K562 (cell line): ENCODE measurements around the gene CRIM1. TPM values are rescaled to one million over a fixed set of nuclear protein-coding genes. Genes with fewer than 3 reads are reported as not detected.
A peak's percentile ranks its signal among the peaks of the same experiment; 100 is the strongest.

Experiments
- ARID3A ChIP-seq: IDR thresholded peaks from 2 replicates; pipeline ENCODE4 v1.6.1; 2012; ENCODE audit warnings: low read depth, low read length, improper control_type of control experiment, borderline replicate concordance
- ARNT ChIP-seq, 2 experiments: fragments of 450-650 bp; IDR thresholded peaks; 2 replicates each; pipeline ENCODE4 v1.6.1; 2016; ENCODE audit warnings: mild to moderate bottlenecking in 1 of 2
- CTCF ChIP-seq, 3 experiments: IDR thresholded peaks in 2 of 3; conservative IDR thresholded peaks in 1 of 3; 2 replicates each; pipeline ENCODE4 v1.5.1; 2011 to 2012; ENCODE audit warnings: low read length in 3 of 3, mild to moderate bottlenecking in 3 of 3, control low read depth in 2 of 3, improper control_type of control experiment in 1 of 3, inconsistent platforms in 1 of 3, low read depth in 1 of 3, mixed read lengths in 1 of 3, moderate library complexity in 1 of 3; ENCODE audit not compliant: insufficient read depth in 2 of 3
- FOSL1 ChIP-seq: fragments of 200-800 bp; sonication (Bioruptor generic); conservative IDR thresholded peaks from 2 replicates; pipeline ENCODE4 v1.6.1; 2016; ENCODE audit warnings: missing genetic modification characterization, missing compliant biosample characterization
- GTF2E2 ChIP-seq: fragments of 200-800 bp; sonication (Bioruptor generic); IDR thresholded peaks from 2 replicates; pipeline ENCODE4 v1.6.1; 2016; ENCODE audit warnings: missing genetic modification characterization, missing compliant biosample characterization
- HOXB6 ChIP-seq: fragments of 250-450 bp; sonication (Bioruptor Pico); IDR thresholded peaks from 2 replicates; pipeline ENCODE4 v1.5.1; 2022; ENCODE audit warnings: mild to moderate bottlenecking, borderline replicate concordance
- KDM4B ChIP-seq, 2 experiments: fragments of 450-650 bp in 1 of 2; sonication (generic) in 1 of 2; IDR thresholded peaks; 2 replicates each; pipeline ENCODE4 v1.6.1; 2016 to 2017; ENCODE audit warnings: borderline replicate concordance in 2 of 2, antibody characterized with exemption in 1 of 2, low read depth in 1 of 2, mild to moderate bottlenecking in 1 of 2
- NFRKB ChIP-seq: fragments of 450-650 bp; IDR thresholded peaks from 2 replicates; pipeline ENCODE4 v1.6.1; 2016; ENCODE audit warnings: low read depth
- PHF20 ChIP-seq: fragments of 450-650 bp; IDR thresholded peaks from 2 replicates; pipeline ENCODE4 v1.6.1; 2018; ENCODE audit not compliant: partially characterized antibody
- PHF21A ChIP-seq: fragments of 450-650 bp; IDR thresholded peaks from 2 replicates; pipeline ENCODE4 v1.6.1; 2017; ENCODE audit warnings: low read depth, borderline replicate concordance
- SIRT6 ChIP-seq: IDR thresholded peaks from one replicate; pipeline ENCODE4 v1.6.1; 2012; ENCODE audit warnings: low read depth, mild to moderate bottlenecking, control low read depth, inconsistent platforms, low read length, moderate library complexity
- SMARCA4 ChIP-seq: fragments of 450-650 bp; IDR thresholded peaks from 2 replicates; pipeline ENCODE4 v1.6.1; 2016
- ZNF133 ChIP-seq: fragments of 250-450 bp; sonication (Bioruptor Pico); IDR thresholded peaks from 2 replicates; pipeline ENCODE4 v1.4.0; 2020; ENCODE audit warnings: mild to moderate bottlenecking
- ZNF318 ChIP-seq, 2 experiments: fragments of 450-650 bp; IDR thresholded peaks; 2 replicates each; pipeline ENCODE4 v1.6.1; 2016; ENCODE audit warnings: mild to moderate bottlenecking in 2 of 2, borderline replicate concordance in 1 of 2, low read depth in 1 of 2, moderate library complexity in 1 of 2
- ZNF354B ChIP-seq: fragments of 250-450 bp; sonication (Bioruptor Pico); IDR thresholded peaks from 2 replicates; pipeline ENCODE4 v1.4.0; 2020
- ZNF445 ChIP-seq: fragments of 250-450 bp; sonication (Bioruptor Pico); IDR thresholded peaks from 2 replicates; pipeline ENCODE4 v1.4.0; 2020; ENCODE audit warnings: low read depth, mild to moderate bottlenecking, moderate library complexity
- ZNF764 ChIP-seq: fragments of 250-450 bp; sonication (Bioruptor Pico); IDR thresholded peaks from 2 replicates; pipeline ENCODE4 v1.4.0; 2020; ENCODE audit warnings: low read depth, mild to moderate bottlenecking, moderate library complexity
- polyA plus RNA-seq, 8 experiments: library from polyadenylated mRNA; depleted of rRNA in 4 of 8; stranded (reverse) in 5 of 8; unstranded in 3 of 8; fragments of >200 nt; fragmentation: Nextera tagmentation in 2 of 8; fragmentation: Illumina TruSeq in 1 of 8; extraction: Ambion mirVana in 2 of 8; extraction: Trizol in 1 of 8; gene quantifications; 2 replicates each; pipeline versions ENCODE4 v1.2.1 to v1.2.3, GENCODE V29; 2011 to 2014; ENCODE audit warnings: inconsistent platforms in 1 of 8, missing spikeins in 1 of 8
- total RNA-seq, 7 experiments: library from RNA; depleted of rRNA in 6 of 7; stranded (reverse); fragments of >200 nt in 6 of 7; fragmentation: Illumina TruSeq in 2 of 7; extraction: Trizol in 2 of 7; gene quantifications; 2 replicates each; pipeline versions ENCODE4 v1.2.1 to v1.2.3, GENCODE V29; 2011 to 2021; ENCODE audit warnings: low replicate concordance in 1 of 7

CRIM1 gene
- total and polyA plus RNA-seq, 9 of the 15 experiments (the other 6 are each of a cell fraction or from before 2014, with no cell fraction given) = 0.01 to 0.36 (median 0.06) TPM; not detected in 1

GRCh38 chr2:36451512-36451911 lies 95.9 kb downstream of the CRIM1 start (continued):
- TF ChIP-seq ZNF318 (IDR thresholded peaks at IDR 0.05; ENCODE audit: borderline replicate concordance in 1 of 2, low read depth in 1 of 2) (no peak), ZNF133 (no peak), SMARCA4 (peak; percentile 78), HOXB6 (CRISPR knock-in tag) (no peak), ZNF445 (CRISPR knock-in tag) (no peak), ZNF764 (CRISPR knock-in tag) (no peak), PHF21A (no peak), GTF2E2 (tag) (no peak), ZNF354B (CRISPR knock-in tag) (no peak), ARNT (IDR thresholded peaks at IDR 0.05) (no peak), KDM4B (IDR thresholded peaks at IDR 0.05; ENCODE audit: borderline replicate concordance in 2 of 2, low read depth in 1 of 2) (no peak), CTCF (IDR thresholded peaks at IDR 0.05 in 2 of 3, conservative IDR thresholded peaks at IDR 0.05 in 1 of 3; ENCODE audit: insufficient read depth in 2 of 3, low read depth in 1 of 3, low read length in 3 of 3) (no peak), SIRT6 (no peak), FOSL1 (tag) (peak; percentile 50), PHF20 (no peak), ARID3A (no peak), NFRKB (no peak)
